NCI-H1417 treated with DMSO at 0.1 percent for 48 hours (cell line): ENCODE results near the gene KIF19.

ENCODE experiments used
- DNase-seq: peaks from one replicate; lab custom pipeline; 2025; lab: John Stamatoyannopoulos, UW

KIF19 gene

DNA sequence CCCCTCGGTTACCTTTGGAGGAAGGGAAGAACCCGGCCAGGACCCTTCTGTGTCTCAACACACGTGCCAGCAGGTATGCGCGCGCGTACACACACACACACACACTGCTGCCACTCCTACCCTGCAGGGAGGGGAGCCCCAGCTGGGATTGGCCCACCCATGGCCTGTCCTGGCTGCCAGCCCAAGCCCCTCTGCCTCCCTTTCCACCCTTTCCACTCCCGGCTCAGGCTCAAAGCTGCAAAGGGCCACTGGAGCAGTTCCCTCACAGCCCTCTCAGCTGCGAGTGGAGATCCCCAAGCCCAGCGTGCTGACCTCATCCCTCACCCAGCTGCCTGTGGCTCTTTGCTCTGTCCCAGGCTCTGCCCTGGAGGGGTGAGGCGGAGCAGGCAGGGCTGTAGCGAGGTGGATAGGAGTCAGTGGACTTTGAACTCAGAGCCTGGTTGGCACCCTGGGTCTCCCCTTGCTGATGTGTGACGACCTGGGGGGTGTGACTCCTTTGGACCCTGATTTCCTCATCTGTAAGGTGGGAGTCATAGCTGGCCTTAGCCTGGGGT is 14.5 kb downstream of the KIF19 start:
- no peak for DNase-seq

- DNase-seq: no peak
Measured at GRCh38 chr17:74342224-74342623, 16.2 kb downstream of the KIF19 start.

GRCh38 chr17:74343121-74343520 is 17.1 kb downstream of the KIF19 start:
- DNase-seq: no peak

GRCh38 chr17:74343526-74344284 is 17.7 kb downstream of the KIF19 start:
- no peak for DNase-seq

DNA sequence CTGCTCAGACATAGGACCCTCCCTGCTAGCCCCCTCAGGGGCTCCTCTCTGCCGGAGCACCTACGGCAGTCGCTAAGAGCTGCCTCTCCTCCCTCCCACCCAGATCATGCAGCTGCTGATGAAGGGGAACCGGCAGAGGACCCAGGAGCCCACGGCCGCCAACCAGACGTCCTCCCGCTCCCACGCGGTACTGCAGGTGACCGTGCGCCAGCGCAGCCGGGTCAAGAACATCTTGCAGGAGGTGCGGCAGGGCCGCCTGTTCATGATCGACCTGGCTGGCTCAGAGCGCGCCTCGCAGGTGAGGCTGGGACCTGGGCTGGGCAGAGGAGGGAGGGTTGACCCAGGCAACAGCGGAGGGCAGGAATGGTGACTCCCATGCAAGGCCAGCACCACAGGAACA is 18.6 kb downstream of the KIF19 start:
- DNase-seq: no peak

DNA sequence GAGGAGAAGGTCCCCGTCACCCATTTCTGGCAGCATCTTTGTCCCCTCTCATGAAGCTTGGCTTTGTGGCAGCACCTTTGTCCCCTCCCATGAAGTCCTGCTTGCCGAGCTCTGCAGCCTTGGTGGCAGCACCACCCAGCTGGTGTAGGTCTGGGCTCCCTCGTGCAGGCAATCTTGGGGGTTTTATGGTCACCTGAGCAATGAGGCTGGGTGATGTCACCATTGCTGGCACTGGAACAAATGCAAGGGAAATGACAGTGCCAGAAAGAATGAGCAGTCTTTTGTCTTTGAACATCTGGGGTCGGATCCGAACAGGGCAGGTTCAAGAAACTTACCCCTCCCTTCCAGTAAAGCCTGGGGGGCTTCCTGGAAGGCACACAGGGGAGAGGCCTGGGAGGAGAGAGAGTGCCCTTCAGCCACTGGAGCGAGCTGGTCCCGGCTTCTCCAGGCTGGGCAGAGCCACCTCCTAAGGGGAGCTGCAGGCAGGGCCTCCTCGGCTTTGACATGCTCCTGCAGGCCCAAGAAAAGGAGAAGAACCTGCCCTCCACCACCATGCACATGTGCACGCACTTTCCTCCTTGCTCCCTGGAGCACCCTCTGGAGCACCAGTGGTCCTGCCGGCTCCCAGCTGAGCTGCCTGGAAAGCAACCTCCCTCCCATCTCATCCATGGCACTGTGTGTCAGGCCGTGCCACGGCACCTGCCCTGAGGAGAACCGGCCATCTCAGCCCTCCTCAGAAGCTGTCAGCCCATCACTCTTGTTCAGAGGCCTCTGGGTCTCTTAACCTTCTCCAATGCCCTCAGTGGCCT is 19.6 kb downstream of the KIF19 start:
- no peak for DNase-seq

- no peak for DNase-seq
Measured at GRCh38 chr17:74347646-74348045, 21.6 kb downstream of the KIF19 start.

- no peak for DNase-seq
Measured at GRCh38 chr17:74349120-74349519, 23.1 kb downstream of the KIF19 start.

- DNase-seq: no peak
Measured at GRCh38 chr17:74350486-74350885, 24.5 kb downstream of the KIF19 start.

- DNase-seq: no peak
Measured at GRCh38 chr17:74351552-74352210, 25.7 kb downstream of the KIF19 start.

- no peak for DNase-seq
Measured at GRCh38 chr17:74353446-74354060, 27.5 kb downstream of the KIF19 start.

GRCh38 chr17:74354123-74354522 is 28.1 kb downstream of the KIF19 start:
- no peak for DNase-seq

DNA sequence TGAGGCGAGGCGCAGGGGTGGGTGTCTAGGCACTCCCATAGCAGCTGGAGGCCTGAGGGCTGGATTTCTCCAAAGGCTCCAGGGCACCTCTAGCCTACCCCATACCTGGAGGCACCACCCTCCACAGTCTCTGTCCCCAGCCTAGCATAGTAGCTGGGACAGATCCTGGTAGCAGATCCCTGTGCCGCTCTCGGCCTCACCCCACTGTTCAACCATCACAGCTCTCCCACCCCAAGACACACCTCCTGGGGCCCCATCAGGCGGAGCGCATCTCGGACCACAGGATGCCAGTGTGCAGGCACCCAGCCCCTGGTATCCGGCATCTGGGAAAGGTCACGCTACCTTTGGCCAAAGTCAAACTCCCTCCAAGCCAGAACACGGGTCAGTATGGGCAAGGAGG is 28.5 kb downstream of the KIF19 start:
- no peak for DNase-seq

GRCh38 chr17:74355065-74355464 is 29.0 kb downstream of the KIF19 start:
- no peak for DNase-seq

- no peak for DNase-seq
Measured at GRCh38 chr17:74356646-74357465, 30.8 kb downstream of the KIF19 start.

DNA sequence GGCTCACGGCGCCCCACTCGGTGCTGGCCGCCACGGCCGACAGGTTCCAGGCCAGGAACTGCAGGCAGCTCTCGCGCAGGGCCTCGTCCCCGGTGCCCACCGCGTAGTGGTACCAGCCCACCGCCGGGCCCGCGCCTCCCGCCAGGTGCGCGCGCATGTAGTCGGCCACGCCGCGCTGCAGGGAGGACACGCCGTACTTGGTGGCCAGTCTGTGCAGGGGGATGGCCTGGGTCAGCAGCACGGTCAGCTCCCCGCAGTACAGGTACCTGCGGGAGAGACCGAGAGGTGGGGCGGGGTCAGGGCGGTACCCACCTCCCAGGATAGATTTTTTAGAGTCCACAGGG is 31.4 kb downstream of the KIF19 start:
- no peak for DNase-seq

GRCh38 chr17:74358697-74359096 is 32.7 kb downstream of the KIF19 start:
- DNase-seq: no peak

- no peak for DNase-seq
Measured at GRCh38 chr17:74359916-74360315, 33.9 kb downstream of the KIF19 start.

DNA sequence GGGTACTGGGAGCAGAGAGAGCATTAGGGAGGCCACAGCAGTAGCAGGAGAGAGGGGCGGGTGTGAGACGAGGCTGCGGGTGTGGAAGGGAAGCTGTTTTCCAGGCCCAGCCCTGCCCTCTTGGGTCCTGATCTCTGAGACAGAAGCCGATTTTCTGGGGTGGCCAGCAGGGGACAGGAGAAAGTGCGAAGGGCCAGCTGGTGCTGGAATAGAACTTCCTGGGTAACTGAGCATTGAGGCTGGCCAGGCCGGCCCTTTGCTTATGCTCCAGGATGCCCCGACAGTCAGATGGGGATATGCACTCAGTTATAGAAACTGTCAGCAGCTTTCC is 34.8 kb downstream of the KIF19 start:
- DNase-seq: no peak

GRCh38 chr17:74361230-74362068 is 35.4 kb downstream of the KIF19 start, which contains the start of gene BTBD17:
Gene BTBD17 (minus strand): TSS chr17:74361868. CDS start chr17:74361819, 49 bp downstream.
- DNase-seq: peak; percentile 38

DNA sequence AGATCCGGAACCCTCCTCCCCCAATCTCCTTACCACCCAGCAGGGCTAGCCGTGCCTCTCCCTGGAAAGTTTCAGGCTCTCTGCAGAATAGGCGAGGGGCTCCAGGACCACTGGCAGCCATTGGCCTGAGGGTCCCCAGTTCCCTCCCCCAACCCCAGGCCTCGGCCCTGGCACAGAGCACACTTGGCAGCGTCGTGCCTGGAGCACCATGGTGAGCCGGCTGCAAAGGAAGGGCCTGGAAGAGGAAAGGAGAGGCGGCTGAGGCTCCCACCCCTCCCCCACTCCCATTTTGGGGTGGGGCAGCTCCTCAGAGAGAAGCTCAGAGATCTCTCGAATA is 36.0 kb downstream of the KIF19 start:
- DNase-seq: no peak
